Activated CD8-positive, alpha-beta memory T cell treated with anti-CD3 and anti-CD28 coated beads, Interleukin-2, amount 50 U/mL, for 48 hours (primary cell): ENCODE data around the gene CREM.

ENCODE experiments used
- DNase-seq: peaks from one replicate; pipeline ENCODE4 v3.0.0-alpha.2; 2020

Gene CREM

GRCh38 chr10:35136263-35136815, 9.7 kb downstream of the CREM start:
- DNase-seq, result no peak

- no peak for DNase-seq
These were observed 13.5 kb downstream of the CREM start for GRCh38 chr10:35140126-35140525.

DNA sequence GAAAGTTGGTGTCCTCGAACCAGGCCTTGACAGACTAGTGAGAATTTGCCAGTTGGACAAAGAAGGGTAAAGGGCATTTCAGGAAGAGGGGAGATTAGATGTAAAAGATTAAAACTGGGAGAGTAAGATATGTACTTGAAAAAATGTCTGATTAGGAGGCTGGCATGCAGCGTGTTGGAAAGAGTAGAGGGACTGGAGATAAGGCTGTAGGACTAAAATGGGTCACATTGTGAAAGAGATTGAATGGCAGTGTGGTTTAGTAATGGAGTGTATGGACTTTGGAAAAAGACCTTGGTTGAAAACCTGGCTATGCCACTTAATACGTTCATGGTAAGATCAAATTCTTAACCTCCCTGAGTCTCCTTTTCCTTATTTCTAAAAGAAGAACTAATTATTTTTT, 14.1 kb downstream of the CREM start:
- no peak for DNase-seq

- DNase-seq, result no peak
These were observed 23.7 kb downstream of the CREM start for GRCh38 chr10:35150308-35150707.

- DNase-seq, result no peak
These were observed 26.3 kb downstream of the CREM start for GRCh38 chr10:35152992-35153391.

- DNase-seq, result no peak
These were observed 27.1 kb downstream of the CREM start for GRCh38 chr10:35153716-35154115.

DNA sequence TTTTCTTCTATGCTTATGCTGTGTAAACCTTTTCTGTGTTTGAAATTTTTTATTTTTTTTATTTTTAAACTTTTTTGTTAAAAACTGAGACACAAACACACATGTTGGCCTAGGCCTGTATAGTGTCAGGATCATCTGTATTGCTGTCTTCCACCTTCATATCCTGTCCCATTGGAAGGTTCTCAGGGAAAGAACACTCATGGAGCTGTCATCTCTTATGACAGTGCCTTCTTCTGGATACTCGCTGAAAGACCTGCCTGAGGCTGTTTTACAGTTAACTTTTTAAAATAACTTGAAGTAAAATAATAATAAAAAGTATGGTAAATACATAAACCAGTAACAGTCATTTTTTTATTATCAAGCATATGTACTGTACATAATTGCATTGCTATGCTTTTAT, 34.1 kb downstream of the CREM start:
- no peak for DNase-seq

- no peak for DNase-seq
These were observed 35.3 kb downstream of the CREM start for GRCh38 chr10:35161906-35162305.

- no peak for DNase-seq
These were observed 38.5 kb downstream of the CREM start for GRCh38 chr10:35165136-35165535.

DNA sequence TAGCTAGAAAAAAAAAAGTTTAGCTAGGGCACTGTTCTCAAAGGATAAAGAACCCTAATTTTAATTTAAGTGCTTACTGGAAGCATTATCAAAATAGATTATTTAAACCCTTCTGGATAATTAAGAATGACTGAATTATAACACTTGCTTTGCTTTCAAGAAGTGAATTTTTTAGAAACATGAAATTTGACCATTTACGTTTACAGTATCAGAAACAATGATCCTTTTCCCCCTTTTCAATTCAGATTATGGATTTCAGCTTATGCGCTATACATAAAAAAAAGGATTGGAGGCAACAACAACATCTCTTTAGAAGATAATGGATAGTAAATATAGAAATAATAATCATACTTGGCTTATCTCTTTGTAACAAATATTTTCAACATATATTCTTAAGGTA, 39.2 kb downstream of the CREM start:
- DNase-seq, result no peak

DNA sequence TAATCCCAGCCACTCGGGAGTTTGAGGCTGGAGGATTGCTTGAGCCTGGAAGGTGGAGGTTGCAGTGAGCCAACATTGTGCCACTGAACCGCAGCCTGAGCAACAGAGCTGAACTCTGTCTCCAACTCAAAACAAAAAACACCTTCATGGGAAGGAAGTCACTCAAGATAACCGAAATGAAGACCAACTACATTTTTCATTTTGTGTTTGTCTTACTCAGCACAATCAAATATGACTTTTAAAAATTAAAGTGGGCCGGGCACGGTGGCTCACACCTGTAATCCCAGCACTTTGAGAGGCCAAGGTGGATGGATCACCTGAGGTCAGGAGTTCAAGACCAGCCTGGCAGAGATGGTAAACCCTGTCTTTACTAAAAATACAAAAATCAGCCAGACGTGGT, 40.0 kb downstream of the CREM start:
- no peak for DNase-seq

GRCh38 chr10:35167342-35167741, 40.7 kb downstream of the CREM start:
- DNase-seq, result no peak

- DNase-seq, result no peak
These were observed 45.5 kb downstream of the CREM start for GRCh38 chr10:35172146-35172545.

- DNase-seq, result no peak
These were observed 45.9 kb downstream of the CREM start for GRCh38 chr10:35172574-35172973.

GRCh38 chr10:35178331-35178730, 51.7 kb downstream of the CREM start:
- DNase-seq, result no peak

DNA sequence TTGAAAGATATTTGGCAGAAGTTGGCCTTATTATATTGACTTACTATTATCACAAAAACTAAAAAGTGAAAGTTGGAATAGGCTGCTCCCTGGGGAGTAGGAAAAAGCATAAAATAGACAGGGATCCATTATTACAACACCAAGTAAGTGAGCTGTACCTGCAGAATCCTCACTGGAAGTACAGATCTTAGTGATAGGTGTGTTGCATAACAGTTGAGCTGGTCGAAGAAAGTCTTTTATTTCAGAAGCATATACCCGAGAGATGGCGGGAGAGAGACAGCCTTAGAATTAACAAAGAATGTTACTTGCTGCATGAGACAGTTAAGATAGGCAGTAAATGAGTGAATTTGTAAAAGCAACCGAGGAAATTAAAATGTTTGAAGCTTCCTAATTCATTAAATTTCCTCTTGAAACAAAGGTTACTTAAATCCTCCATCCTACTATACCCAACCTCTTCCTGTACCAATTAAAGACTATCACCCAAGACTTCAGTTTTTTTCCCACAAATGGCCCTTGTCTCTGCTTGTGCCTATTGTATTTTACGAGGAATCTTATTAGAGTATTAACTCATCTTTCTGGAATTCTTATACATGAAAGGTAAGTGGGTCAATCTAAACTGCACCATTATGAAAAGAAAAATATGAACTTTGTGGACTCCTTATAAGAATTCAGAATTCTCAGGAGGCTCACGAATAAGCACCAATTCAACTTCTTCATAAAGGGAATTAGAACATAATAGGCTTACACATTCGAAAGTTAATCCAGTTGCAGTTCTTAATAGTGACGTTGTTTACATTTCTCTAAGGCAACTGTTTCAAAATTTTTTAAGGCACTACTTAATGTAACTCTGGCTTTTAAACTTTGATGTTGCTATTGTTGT, 56.2 kb downstream of the CREM start:
- DNase-seq, result no peak

GRCh38 chr10:35184527-35185171, 58.0 kb downstream of the CREM start:
- DNase-seq, result no peak

- no peak for DNase-seq
These were observed 58.8 kb downstream of the CREM start for GRCh38 chr10:35185260-35186034.

- DNase-seq, result no peak
These were observed 62.3 kb downstream of the CREM start for GRCh38 chr10:35188954-35189353.

DNA sequence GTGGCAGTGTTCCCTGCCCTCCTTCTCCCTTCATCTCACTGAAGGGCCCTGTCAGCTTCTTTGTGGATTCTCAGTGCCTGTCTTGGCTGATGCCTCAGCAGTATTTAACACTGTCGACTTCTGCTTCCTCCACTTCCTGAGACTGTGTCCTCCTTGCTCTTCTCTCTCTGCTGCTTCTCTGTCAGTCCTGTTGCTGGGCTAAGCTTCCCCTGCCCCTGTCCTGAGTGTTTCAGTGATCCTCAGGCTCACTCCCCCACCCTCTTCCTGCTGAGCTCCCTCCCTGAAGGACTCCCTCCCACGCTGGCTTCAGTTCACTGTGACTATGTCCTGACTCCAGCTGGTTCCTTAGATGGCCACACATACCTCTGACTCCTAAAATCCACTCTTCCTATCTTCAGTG, 64.9 kb downstream of the CREM start:
- DNase-seq, result no peak

GRCh38 chr10:35192645-35193249, 66.1 kb downstream of the CREM start:
- no peak for DNase-seq

GRCh38 chr10:35194471-35194870, 67.8 kb downstream of the CREM start:
- DNase-seq, result no peak

DNA sequence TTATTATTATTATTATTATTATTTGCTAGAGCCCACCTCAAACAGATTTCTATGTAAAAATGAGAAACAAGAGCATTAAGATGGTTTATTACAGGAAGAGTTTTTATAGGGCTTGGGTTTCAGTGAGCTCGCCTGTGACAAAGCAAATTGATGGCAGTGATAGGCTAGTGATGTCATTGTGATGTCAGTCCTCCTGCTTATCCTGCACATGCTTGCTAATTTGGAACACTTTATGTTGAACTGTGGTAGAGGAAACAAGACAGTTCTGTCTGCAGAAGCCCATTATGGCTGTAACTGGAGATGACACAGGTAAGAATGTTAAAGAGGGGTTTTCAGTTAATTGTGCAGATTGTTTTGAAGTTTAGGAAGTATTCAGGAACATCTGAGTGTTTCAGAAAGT, 68.3 kb downstream of the CREM start:
- no peak for DNase-seq
